ENCODE data around the gene FRMPD2. TPM values are rescaled to one million over a fixed set of nuclear protein-coding genes. Genes with fewer than 3 reads are reported as not detected.

The FRMPD2 gene
- total RNA-seq, 1 donor from 2014 or later, result not detected

- no peaks in the 10 kb centered on the region for H3K27me3 Mint-ChIP-seq (ENCODE audit: unreplicated experiment)
- H3K4me3 Mint-ChIP-seq (ENCODE audit: unreplicated experiment), result no peak overlapping the region
- H3K36me3 Mint-ChIP-seq (ENCODE audit: low read depth, unreplicated experiment), result no peaks in the 10 kb centered on the region
- H3K4me1 Mint-ChIP-seq (ENCODE audit: unreplicated experiment), result peaks cover 15% of the 10 kb centered on the region
- H3K27ac Mint-ChIP-seq (ENCODE audit: unreplicated experiment), result no peak overlapping the region
- TF ChIP-seq CTCF (IDR thresholded peaks at IDR 0.05; ENCODE audit: unreplicated experiment), result no peak
- DNase-seq (ENCODE audit: low spot score), result no peak
- H3K9me3 Mint-ChIP-seq (ENCODE audit: unreplicated experiment), result no peaks in the 10 kb centered on the region
Measured at GRCh38 chr10:48243487-48243886, 31.0 kb downstream of the FRMPD2 start.

- H3K4me3 Mint-ChIP-seq (ENCODE audit: unreplicated experiment), result no peak overlapping the region
- no peak overlapping the region for H3K27ac Mint-ChIP-seq (ENCODE audit: unreplicated experiment)
- H3K4me1 Mint-ChIP-seq (ENCODE audit: unreplicated experiment), result peaks cover 15% of the 10 kb centered on the region
- H3K36me3 Mint-ChIP-seq (ENCODE audit: low read depth, unreplicated experiment), result no peaks in the 10 kb centered on the region
- peaks cover 2% of the 10 kb centered on the region for H3K27me3 Mint-ChIP-seq (ENCODE audit: unreplicated experiment)
- TF ChIP-seq CTCF (IDR thresholded peaks at IDR 0.05; ENCODE audit: unreplicated experiment), result no peak
- no peaks in the 10 kb centered on the region for H3K9me3 Mint-ChIP-seq (ENCODE audit: unreplicated experiment)
- DNase-seq (ENCODE audit: low spot score), result no peak
Measured at GRCh38 chr10:48242171-48242904, 32.2 kb downstream of the FRMPD2 start.

GRCh38 chr10:48241332-48241731 is 33.2 kb downstream of the FRMPD2 start:
- no peak for DNase-seq (ENCODE audit: low spot score)
- H3K4me3 Mint-ChIP-seq (ENCODE audit: unreplicated experiment), result no peak overlapping the region
- no peak overlapping the region for H3K27ac Mint-ChIP-seq (ENCODE audit: unreplicated experiment)
- no peaks in the 10 kb centered on the region for H3K9me3 Mint-ChIP-seq (ENCODE audit: unreplicated experiment)
- peaks cover 2% of the 10 kb centered on the region for H3K27me3 Mint-ChIP-seq (ENCODE audit: unreplicated experiment)
- no peak for TF ChIP-seq CTCF (IDR thresholded peaks at IDR 0.05; ENCODE audit: unreplicated experiment)
- H3K4me1 Mint-ChIP-seq (ENCODE audit: unreplicated experiment), result peaks cover 15% of the 10 kb centered on the region
- no peaks in the 10 kb centered on the region for H3K36me3 Mint-ChIP-seq (ENCODE audit: low read depth, unreplicated experiment)

GRCh38 chr10:48240196-48240595 is 34.3 kb downstream of the FRMPD2 start:
- H3K27ac Mint-ChIP-seq (ENCODE audit: unreplicated experiment), result no peak overlapping the region

More at GRCh38 chr10:48240196-48240595, 34.3 kb downstream of the FRMPD2 start:
- no peak for DNase-seq (ENCODE audit: low spot score)
- H3K27me3 Mint-ChIP-seq (ENCODE audit: unreplicated experiment), result peaks cover 2% of the 10 kb centered on the region
- peaks cover 15% of the 10 kb centered on the region for H3K4me1 Mint-ChIP-seq (ENCODE audit: unreplicated experiment)
- no peak for TF ChIP-seq CTCF (IDR thresholded peaks at IDR 0.05; ENCODE audit: unreplicated experiment)
- H3K36me3 Mint-ChIP-seq (ENCODE audit: low read depth, unreplicated experiment), result no peaks in the 10 kb centered on the region
- H3K9me3 Mint-ChIP-seq (ENCODE audit: unreplicated experiment), result no peaks in the 10 kb centered on the region
- H3K4me3 Mint-ChIP-seq (ENCODE audit: unreplicated experiment), result no peak overlapping the region

Measured in endothelial cell (in vitro differentiated cells).